ENCODE measurements around the gene KCNJ2.

DNA sequence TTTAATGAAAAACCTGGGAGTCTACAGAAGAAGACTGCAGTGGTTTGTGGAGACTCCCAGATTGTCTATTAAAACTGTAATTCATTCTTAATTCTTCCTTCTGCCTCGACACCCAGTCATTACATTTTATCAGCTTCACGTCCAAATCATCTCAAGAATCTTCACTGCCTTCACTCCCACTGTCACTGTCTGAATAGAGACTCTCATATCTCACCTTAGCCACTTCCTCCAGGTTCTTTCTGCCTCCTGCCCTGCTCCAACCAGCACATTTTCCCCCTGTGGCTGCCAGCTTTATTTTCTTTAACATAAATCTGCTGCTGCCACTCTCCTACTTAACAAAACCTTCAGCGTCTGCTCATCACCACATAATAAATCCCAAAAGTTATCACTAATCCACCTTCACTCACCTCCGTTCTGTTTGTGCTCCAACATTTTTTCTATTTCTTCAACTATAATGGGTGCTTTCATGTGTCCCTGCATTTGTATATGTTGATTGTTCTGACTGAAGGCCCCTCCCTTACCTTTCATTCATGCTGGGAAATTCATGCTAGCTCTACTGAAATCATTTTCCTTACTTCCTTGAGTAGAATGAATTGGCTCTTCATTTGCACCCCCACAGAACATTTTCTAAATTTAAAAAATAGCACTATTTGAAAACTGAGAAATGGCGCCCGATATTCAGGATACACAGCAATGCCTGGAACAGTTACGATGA is 38.9 kb downstream of the KCNJ2 start:
- TF ChIP-seq POLR2AphosphoS5 (IDR thresholded peaks at IDR 0.05) (no peak), CTCF (IDR thresholded peaks at IDR 0.05) (no peak), POLR2A (IDR thresholded peaks at IDR 0.05) (no peak)
